ENCODE measurements around the gene VANGL2.

VANGL2 gene

DNA sequence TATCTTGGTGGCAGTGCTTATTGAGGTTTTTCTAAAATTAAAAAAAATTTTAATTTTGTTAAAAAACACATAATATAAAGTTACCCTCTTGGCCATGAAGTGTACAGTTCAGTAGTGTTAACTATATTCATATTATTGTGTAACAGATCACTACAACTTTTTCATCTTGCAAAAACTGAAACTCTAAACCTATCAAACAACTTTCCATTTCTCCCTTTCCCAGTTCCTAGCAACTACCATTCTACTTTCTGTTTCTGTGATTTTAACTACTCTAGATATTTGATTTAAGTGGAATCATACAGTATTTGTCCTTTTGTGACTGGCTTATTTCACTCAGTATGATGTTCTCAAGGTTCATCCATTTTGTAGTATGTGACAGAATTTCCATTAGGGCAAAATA is 67.2 kb downstream of the VANGL2 start:
- H3K4me3 ChIP-seq (ENCODE audit: low read depth, low read length) = no peak overlapping the region
- TF ChIP-seq, protein P1, sequence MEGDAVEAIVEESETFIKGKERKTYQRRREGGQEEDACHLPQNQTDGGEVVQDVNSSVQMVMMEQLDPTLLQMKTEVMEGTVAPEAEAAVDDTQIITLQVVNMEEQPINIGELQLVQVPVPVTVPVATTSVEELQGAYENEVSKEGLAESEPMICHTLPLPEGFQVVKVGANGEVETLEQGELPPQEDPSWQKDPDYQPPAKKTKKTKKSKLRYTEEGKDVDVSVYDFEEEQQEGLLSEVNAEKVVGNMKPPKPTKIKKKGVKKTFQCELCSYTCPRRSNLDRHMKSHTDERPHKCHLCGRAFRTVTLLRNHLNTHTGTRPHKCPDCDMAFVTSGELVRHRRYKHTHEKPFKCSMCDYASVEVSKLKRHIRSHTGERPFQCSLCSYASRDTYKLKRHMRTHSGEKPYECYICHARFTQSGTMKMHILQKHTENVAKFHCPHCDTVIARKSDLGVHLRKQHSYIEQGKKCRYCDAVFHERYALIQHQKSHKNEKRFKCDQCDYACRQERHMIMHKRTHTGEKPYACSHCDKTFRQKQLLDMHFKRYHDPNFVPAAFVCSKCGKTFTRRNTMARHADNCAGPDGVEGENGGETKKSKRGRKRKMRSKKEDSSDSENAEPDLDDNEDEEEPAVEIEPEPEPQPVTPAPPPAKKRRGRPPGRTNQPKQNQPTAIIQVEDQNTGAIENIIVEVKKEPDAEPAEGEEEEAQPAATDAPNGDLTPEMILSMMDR (IDR thresholded peaks at IDR 0.05; ENCODE audit: control insufficient read depth, extremely low read depth, insufficient read depth) = no peak
- no peak for DNase-seq (ENCODE audit: low read depth)

DNA sequence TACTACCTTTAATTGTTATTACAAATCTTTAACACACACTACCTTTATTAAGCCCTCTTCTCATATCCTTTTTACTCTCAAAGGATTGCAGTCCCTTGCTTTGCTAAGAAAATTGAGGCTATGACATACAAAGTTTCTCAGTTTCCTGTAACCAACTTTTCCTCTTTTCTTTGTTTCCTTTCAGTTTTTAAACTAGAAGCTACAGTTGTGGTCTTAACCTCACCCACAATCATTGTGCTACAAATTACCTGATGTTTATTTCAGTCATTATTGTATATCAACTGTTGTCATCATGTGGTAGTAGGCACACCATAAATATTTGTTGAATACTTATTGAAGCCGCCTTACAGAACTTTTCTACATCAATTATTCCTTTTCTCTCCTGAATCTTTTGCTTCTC is 70.9 kb downstream of the VANGL2 start:
- H3K4me3 ChIP-seq (ENCODE audit: low read depth, low read length) = no peak overlapping the region
- TF ChIP-seq, protein P1 (IDR thresholded peaks at IDR 0.05; ENCODE audit: control insufficient read depth, extremely low read depth, insufficient read depth) = no peak
- DNase-seq (ENCODE audit: low read depth) = no peak

DNA sequence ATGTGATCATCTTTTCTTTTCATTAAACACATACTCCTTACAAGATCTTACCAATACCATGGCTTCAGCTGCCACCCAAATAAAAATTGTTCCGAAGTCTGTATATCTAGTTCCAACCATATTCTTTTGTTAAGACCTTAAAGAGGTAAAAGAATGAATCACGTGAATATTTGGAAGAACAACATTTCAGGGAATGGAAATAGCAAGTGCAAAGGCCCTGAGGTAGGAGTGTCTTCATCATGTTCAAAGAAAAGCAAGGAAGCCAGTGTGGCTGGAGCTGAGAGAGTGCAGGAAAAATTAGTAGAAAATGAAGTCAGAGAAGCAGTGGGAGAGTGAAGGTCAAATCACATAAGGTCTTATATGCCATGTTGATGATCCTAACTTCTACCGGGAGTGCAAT is 71.7 kb downstream of the VANGL2 start:
- H3K4me3 ChIP-seq (ENCODE audit: low read depth, low read length) = no peak overlapping the region
- DNase-seq (ENCODE audit: low read depth) = no peak
- TF ChIP-seq, protein P1 (IDR thresholded peaks at IDR 0.05; ENCODE audit: control insufficient read depth, extremely low read depth, insufficient read depth) = no peak

DNA sequence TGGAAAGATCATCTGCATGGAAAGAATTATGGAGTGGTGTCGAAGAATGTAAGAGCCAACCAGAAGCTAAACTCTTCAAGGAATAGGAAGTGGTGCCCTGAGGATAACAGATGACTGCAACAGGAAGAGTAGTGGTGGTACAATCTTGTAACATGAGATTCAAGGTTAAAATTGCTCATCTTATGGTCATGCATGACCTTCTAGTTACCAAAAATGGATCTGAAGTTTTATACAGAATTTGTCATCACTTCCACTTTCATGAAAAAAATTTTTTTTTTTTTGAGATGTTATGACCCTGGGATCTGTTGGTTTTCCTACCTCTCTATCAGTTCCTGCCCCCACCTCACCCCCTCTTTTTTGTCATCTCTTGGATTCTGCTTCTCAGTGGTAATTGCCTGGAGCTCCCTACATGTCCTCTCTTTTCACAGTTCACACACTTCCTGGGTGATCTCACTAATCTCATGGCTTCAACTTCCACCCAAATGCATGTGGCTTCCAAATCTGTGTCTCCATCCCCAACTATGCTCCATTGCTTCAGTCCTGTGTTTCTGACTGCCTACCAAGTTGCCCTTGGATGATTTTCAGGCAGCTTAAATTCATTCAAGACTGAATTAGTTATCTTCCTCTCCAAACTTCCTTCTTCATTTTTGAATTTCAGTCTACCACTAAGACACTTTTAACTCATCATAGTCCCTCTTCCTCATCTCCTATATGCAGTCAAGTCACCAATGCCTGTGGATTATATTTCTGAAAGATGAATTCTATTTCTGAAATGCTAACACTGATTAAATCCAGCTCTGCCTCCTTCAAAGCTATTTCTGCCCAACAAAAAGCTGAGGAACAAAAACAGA is 74.3 kb downstream of the VANGL2 start:
- H3K4me3 ChIP-seq (ENCODE audit: low read depth, low read length) = no peak overlapping the region
- TF ChIP-seq, protein P1 (IDR thresholded peaks at IDR 0.05; ENCODE audit: control insufficient read depth, extremely low read depth, insufficient read depth) = no peak
- no peak for DNase-seq (ENCODE audit: low read depth)

Measured in LNCaP clone FGC (cell line).